Neutrophil (primary cell): ENCODE data around the gene GOLGA8A.

ENCODE experiments used
- H3K27ac ChIP-seq: fragments of 200-600 bp; sonication (generic); 2 replicates; pipeline ENCODE4 v1.5.1; 2016; ENCODE audit warnings: mild to moderate bottlenecking, moderate library complexity
- H3K27me3 ChIP-seq: fragments of 200-600 bp; sonication (generic); 2 replicates; pipeline ENCODE4 v1.6.0; 2016; ENCODE audit warnings: mild to moderate bottlenecking
- H3K36me3 ChIP-seq: fragments of 200-600 bp; sonication (generic); 2 replicates; pipeline ENCODE4 v1.5.1; 2017
- H3K4me1 ChIP-seq, 2 experiments: fragments of 200-600 bp in 1 of 2; sonication (generic) in 1 of 2; 1 replicate in 1 of 2; 2 replicates in 1 of 2; pipeline versions ENCODE4 v1.5.1 to v1.6.1; 2013 to 2016; ENCODE audit warnings: low read depth in 1 of 2, low read length in 1 of 2, mild to moderate bottlenecking in 1 of 2, moderate library complexity in 1 of 2; ENCODE audit not compliant: control insufficient read depth in 1 of 2, insufficient read depth in 1 of 2
- H3K4me3 ChIP-seq, 2 experiments: fragments of 200-600 bp in 1 of 2; sonication (generic) in 1 of 2; 1 replicate in 1 of 2; 2 replicates in 1 of 2; pipeline ENCODE4 v1.5.1; 2013 to 2016; ENCODE audit warnings: low read depth in 1 of 2, low read length in 1 of 2, mild to moderate bottlenecking in 1 of 2, moderate library complexity in 1 of 2
- H3K9me3 ChIP-seq: fragments of 200-600 bp; sonication (generic); 2 replicates; pipeline ENCODE4 v1.5.1; 2016
- CTCF ChIP-seq: fragments of 200-600 bp; sonication (generic); IDR thresholded peaks from 2 replicates; pipeline ENCODE4 v1.5.1; 2016; ENCODE audit warnings: antibody characterized with exemption

GOLGA8A gene

GRCh38 chr15:34470091-34470490 is 32.5 kb upstream of the GOLGA8A start:
- Histone ChIP-seq H3K9me3 (no peaks in the 10 kb centered on the region), H3K36me3 (no peaks in the 10 kb centered on the region), H3K27ac (no peak overlapping the region), H3K27me3 (peaks cover 27% of the 10 kb centered on the region), H3K4me3 (no peak overlapping the region), H3K4me1 (no peaks in the 10 kb centered on the region)
- TF ChIP-seq CTCF, result no peak

GRCh38 chr15:34461730-34462129 is 24.1 kb upstream of the GOLGA8A start:
- no peak overlapping the region for H3K4me3 ChIP-seq
- no peaks in the 10 kb centered on the region for H3K9me3 ChIP-seq
- peaks cover 16% of the 10 kb centered on the region for H3K27me3 ChIP-seq
- no peaks in the 10 kb centered on the region for H3K36me3 ChIP-seq
- no peaks in the 10 kb centered on the region for H3K4me1 ChIP-seq
- no peak overlapping the region for H3K27ac ChIP-seq
- TF ChIP-seq CTCF, result no peak

DNA sequence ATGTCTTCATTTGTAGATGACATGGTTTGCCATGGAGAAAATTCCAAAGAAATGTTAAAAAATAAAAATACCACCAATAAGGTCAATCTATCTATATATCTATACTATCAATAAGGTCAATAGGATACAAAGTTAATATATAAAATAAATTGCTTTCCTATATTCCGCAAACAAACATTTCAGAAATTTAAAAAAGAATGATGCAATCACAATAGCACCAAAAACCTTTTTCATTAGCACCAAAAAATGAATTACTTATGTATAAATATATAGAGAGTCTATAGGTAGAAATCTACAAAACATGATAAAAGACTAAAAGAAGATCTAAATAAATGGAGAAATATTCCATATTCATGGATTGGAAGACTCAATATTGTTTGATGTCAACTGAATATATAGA is 22.8 kb upstream of the GOLGA8A start:
- peaks cover 12% of the 10 kb centered on the region for H3K27me3 ChIP-seq
- no peaks in the 10 kb centered on the region for H3K9me3 ChIP-seq

GRCh38 chr15:34456658-34457057 is 19.1 kb upstream of the GOLGA8A start:
- H3K4me1 ChIP-seq, result no peaks in the 10 kb centered on the region
- no peak overlapping the region for H3K4me3 ChIP-seq
- H3K27ac ChIP-seq, result no peak overlapping the region
- no peaks in the 10 kb centered on the region for H3K36me3 ChIP-seq
- no peak for TF ChIP-seq CTCF
- H3K9me3 ChIP-seq, result no peaks in the 10 kb centered on the region
- H3K27me3 ChIP-seq, result peaks cover 15% of the 10 kb centered on the region

More for the DNA sequence above, 22.8 kb upstream of the GOLGA8A start:
- Histone ChIP-seq H3K27ac (no peak overlapping the region), H3K36me3 (no peaks in the 10 kb centered on the region), H3K4me3 (no peak overlapping the region), H3K4me1 (no peaks in the 10 kb centered on the region)
- TF ChIP-seq CTCF, result no peak

GRCh38 chr15:34442891-34443290 is 5.3 kb upstream of the GOLGA8A start:
- no peaks in the 10 kb centered on the region for H3K36me3 ChIP-seq
- peaks cover 0 to under 1% of the 10 kb centered on the region in 2 experiments for H3K4me1 ChIP-seq
- no peaks in the 10 kb centered on the region for H3K9me3 ChIP-seq
- no peak overlapping the region for H3K27ac ChIP-seq
- no peak for TF ChIP-seq CTCF
- H3K4me3 ChIP-seq, result no peak overlapping the region
- peaks cover 84% of the 10 kb centered on the region for H3K27me3 ChIP-seq

DNA sequence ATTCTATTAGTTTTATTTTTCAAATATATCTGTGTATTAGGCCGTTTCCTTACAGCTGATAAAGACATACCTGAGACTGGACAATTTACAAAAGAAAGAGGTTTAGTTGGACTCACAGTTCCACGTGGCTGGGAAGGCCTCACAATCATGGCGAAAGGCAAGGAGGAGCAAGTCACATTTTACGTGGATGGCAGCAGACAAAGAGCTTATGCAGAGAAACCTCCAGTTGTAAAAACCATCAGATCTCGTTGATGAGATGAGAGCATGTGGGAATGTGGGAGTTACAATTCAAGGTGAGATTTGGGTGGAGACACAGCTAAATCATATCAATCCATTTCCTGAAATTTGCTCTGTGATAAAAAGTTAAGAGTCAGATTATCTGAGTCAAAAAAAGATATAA is 2.3 kb upstream of the GOLGA8A start:
- Histone ChIP-seq H3K4me3 (no peak overlapping the region), H3K36me3 (no peaks in the 10 kb centered on the region), H3K9me3 (no peaks in the 10 kb centered on the region), H3K27me3 (peaks cover 96% of the 10 kb centered on the region), H3K4me1 (peaks cover 5 to 10% of the 10 kb centered on the region in 2 experiments), H3K27ac (no peak overlapping the region)
- TF ChIP-seq CTCF, result no peak
